ENCODE data around the gene SEC14L1. TPM values are rescaled to one million over a fixed set of nuclear protein-coding genes. Genes with fewer than 3 reads are reported as not detected.
"Not testable (repeated sequence)": the region's sequence is repeated elsewhere in the genome, so short reads cannot be mapped to it uniquely, and the experiment has no call there.

The SEC14L1 gene
- total RNA-seq, 1 donor from 2014 or later, result 83.5 TPM

DNA sequence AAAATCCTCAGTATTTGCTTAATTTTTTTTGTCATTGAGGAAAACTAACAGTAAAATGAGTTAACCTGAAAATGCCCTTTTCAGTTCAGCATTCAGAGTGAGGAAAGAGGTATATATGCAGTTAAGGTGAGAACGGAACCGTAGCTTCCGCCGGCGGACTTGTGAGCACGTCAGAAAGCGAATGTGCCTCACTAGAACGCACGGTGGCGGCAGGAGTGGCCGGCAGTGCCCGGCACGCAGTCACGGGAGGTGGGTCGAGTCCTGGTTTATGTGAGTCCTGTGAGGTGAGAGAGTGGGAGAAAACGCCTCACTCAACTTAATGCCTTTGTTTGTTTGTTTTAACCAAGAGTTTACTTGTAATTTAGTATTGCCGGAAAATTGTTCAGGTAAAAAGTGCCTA, 6.1 kb downstream of the SEC14L1 start:
- Histone ChIP-seq H3K27ac (ENCODE audit: low read depth, low read length) (peak overlapping the region; percentile 76), H3K9ac (ENCODE audit: low read depth in 1 of 3, low read length in 3 of 3) (peak overlapping the region in 1 of 3 donors; percentile 34), H3K9me3 (ENCODE audit: control insufficient read depth in 3 of 3, low read length in 3 of 3) (no peaks in the 10 kb centered on the region), H3K4me3 (ENCODE audit: low read length in 3 of 3) (peak overlapping the region in 1 of 3 donors; percentile 34), H3K27me3 (ENCODE audit: control insufficient read depth in 3 of 3, insufficient read depth in 3 of 3, low read length in 3 of 3) (no peaks in the 10 kb centered on the region), H3K4me1 (ENCODE audit: control insufficient read depth in 3 of 3, insufficient read depth in 3 of 3, low read length in 3 of 3) (peaks cover 56 to 77% (median 66%) of the 10 kb centered on the region in 3 donors), H3K36me3 (ENCODE audit: control insufficient read depth in 3 of 3, insufficient read depth in 3 of 3, low read length in 3 of 3) (peaks cover 13 to 44% (median 31%) of the 10 kb centered on the region in 3 donors)

DNA sequence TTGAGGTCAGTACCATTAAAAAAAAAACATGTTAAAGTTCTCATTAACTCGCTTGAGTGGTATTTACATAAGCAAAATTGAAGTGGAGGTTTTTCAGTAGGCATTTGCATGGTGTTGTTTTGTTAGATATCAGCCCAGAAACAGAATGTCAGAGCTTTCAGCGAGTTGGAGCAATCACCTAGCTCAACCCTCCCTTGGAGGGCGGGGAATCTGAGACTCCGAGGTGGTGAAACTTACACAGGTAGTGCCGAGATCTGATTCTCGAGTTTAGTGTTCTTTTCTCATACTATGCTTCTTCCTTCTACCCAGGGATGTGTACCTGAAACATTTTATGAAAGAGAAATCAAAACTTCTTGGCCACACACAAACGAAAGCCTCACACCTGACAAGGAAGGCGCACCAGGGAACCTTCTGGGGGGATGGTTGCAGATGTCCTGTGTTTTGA, 6.6 kb downstream of the SEC14L1 start:
- Histone ChIP-seq H3K4me3 (ENCODE audit: low read length in 3 of 3) (no peak overlapping the region), H3K27ac (ENCODE audit: low read depth, low read length) (peak overlapping the region; percentile 76), H3K4me1 (ENCODE audit: control insufficient read depth in 3 of 3, insufficient read depth in 3 of 3, low read length in 3 of 3) (peaks cover 56 to 75% (median 62%) of the 10 kb centered on the region in 3 donors), H3K9ac (ENCODE audit: low read depth in 1 of 3, low read length in 3 of 3) (peak overlapping the region in 1 of 3 donors; percentile 18), H3K27me3 (ENCODE audit: control insufficient read depth in 3 of 3, insufficient read depth in 3 of 3, low read length in 3 of 3) (no peaks in the 10 kb centered on the region), H3K36me3 (ENCODE audit: control insufficient read depth in 3 of 3, insufficient read depth in 3 of 3, low read length in 3 of 3) (peaks cover 13 to 44% (median 31%) of the 10 kb centered on the region in 3 donors), H3K9me3 (ENCODE audit: control insufficient read depth in 3 of 3, low read length in 3 of 3) (no peaks in the 10 kb centered on the region)

DNA sequence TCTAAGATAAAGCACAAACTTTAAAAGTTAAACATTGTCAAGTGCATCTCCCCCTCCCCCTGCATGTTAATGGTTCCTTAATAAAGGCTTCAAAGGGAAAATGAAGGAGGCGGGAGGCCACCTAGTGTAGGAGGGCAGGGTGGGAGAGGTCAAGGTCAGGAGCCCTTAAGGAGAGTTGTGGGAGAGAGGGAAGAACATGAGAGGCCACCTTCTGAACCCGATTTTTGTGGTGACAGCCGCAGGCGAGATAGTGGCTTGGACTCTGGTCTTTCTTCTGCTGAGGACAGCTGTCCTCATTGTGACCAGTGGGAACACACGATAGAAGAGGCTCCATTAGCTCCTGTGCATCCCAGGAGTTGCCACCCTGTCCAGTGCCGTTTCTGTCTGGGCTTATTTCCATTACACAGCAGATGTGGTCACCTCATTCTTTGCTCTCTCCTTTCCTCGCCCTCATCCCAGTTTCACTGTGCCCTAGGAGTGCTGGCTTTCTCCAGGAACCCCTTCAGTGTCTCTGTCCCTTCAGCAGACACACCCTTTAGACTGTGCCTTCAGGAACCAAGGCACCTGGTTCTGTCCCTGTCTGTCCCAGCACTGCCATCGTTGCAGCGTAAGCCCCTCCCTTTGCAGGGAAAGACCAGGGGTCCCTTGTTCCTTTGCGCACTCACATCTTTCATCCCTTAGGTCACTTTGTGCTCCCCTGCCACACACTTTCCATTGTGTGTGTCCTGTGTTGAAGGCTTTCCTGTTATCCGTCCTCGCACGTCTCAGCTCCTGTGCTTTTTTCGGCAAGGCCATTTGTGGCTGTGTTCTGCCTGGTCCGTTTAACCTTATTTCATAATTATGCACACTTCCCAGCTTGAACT, 7.5 kb downstream of the SEC14L1 start:
- no peaks in the 10 kb centered on the region for H3K27me3 ChIP-seq (ENCODE audit: control insufficient read depth in 3 of 3, insufficient read depth in 3 of 3, low read length in 3 of 3)
- H3K4me3 ChIP-seq (ENCODE audit: low read length in 3 of 3), result peak overlapping the region in 2 of 3 donors; percentile 39 to 42
- H3K27ac ChIP-seq (ENCODE audit: low read depth, low read length), result peak overlapping the region; percentile 66
- no peaks in the 10 kb centered on the region for H3K9me3 ChIP-seq (ENCODE audit: control insufficient read depth in 3 of 3, low read length in 3 of 3)
- peak overlapping the region in 2 of 3 donors; percentile 54 to 58 for H3K9ac ChIP-seq (ENCODE audit: low read depth in 1 of 3, low read length in 3 of 3)
- peaks cover 13 to 39% (median 28%) of the 10 kb centered on the region in 3 donors for H3K36me3 ChIP-seq (ENCODE audit: control insufficient read depth in 3 of 3, insufficient read depth in 3 of 3, low read length in 3 of 3)
- peaks cover 61 to 75% (median 63%) of the 10 kb centered on the region in 3 donors for H3K4me1 ChIP-seq (ENCODE audit: control insufficient read depth in 3 of 3, insufficient read depth in 3 of 3, low read length in 3 of 3)

DNA sequence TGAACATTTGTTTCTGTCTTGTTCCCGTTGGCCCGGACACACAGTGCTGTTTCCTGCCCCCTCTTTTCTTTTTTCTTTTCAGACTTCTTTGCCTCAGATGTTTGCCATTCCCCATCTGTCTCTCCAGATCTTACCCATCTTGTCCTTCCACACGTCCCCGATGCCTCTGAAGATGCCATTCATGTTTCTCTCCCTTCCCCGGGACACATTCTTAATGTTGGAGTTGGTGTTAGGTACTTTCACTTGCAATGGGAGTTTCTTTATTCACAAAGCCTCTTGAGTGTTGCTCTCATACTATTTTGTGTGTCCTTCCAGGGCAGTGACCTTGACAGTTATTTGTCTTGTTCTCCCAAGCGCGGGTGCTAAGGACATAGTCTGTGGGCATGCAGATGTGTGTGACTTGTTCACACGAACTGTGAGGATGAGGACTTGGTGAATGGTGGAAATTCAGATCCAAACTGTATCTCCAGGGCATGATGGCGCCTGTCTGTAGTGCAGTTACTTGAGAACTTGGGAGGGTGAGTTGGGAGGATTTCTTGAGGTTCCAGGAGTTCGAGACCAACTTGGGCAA, 8.3 kb downstream of the SEC14L1 start:
- Histone ChIP-seq H3K4me3 (ENCODE audit: low read length in 3 of 3) (peak overlapping the region in 2 of 3 donors; percentile 31 to 39), H3K9me3 (ENCODE audit: control insufficient read depth in 3 of 3, low read length in 3 of 3) (no peaks in the 10 kb centered on the region), H3K27me3 (ENCODE audit: control insufficient read depth in 3 of 3, insufficient read depth in 3 of 3, low read length in 3 of 3) (no peaks in the 10 kb centered on the region), H3K36me3 (ENCODE audit: control insufficient read depth in 3 of 3, insufficient read depth in 3 of 3, low read length in 3 of 3) (peaks cover 11 to 31% (median 21%) of the 10 kb centered on the region in 3 donors), H3K27ac (ENCODE audit: low read depth, low read length) (peak overlapping the region; percentile 66), H3K4me1 (ENCODE audit: control insufficient read depth in 3 of 3, insufficient read depth in 3 of 3, low read length in 3 of 3) (peaks cover 67 to 79% (median 68%) of the 10 kb centered on the region in 3 donors), H3K9ac (ENCODE audit: low read depth in 1 of 3, low read length in 3 of 3) (peak overlapping the region in 1 of 3 donors; percentile 58)

DNA sequence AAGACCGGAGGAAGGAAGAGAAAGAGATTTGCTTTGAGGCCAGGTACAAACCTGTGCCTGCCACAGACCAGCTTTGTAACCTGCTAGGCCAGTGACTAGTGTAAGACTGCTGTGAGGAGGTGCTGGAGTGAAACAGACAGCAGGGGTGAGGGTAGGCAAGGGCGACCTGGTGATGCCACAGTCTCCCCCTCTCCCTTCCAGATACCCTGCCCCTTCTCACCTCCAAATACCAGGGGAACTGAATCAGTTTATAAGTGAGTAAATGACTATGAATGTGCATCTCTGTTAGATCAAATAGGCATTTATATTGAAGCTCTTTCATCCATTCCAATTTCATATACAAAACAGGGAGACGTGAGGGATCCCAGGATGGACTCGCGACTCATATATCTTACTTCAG, 9.4 kb downstream of the SEC14L1 start:
- Histone ChIP-seq H3K27ac (ENCODE audit: low read depth, low read length) (peak overlapping the region; percentile 69), H3K4me3 (ENCODE audit: low read length in 3 of 3) (no peak overlapping the region), H3K9me3 (ENCODE audit: control insufficient read depth in 3 of 3, low read length in 3 of 3) (no peaks in the 10 kb centered on the region), H3K36me3 (ENCODE audit: control insufficient read depth in 3 of 3, insufficient read depth in 3 of 3, low read length in 3 of 3) (peaks cover 8 to 26% (median 18%) of the 10 kb centered on the region in 3 donors), H3K9ac (ENCODE audit: low read depth in 1 of 3, low read length in 3 of 3) (peak overlapping the region; percentile 27 to 53 (median 41)), H3K4me1 (ENCODE audit: control insufficient read depth in 3 of 3, insufficient read depth in 3 of 3, low read length in 3 of 3) (peaks cover 70 to 82% (median 78%) of the 10 kb centered on the region in 3 donors), H3K27me3 (ENCODE audit: control insufficient read depth in 3 of 3, insufficient read depth in 3 of 3, low read length in 3 of 3) (no peaks in the 10 kb centered on the region)

DNA sequence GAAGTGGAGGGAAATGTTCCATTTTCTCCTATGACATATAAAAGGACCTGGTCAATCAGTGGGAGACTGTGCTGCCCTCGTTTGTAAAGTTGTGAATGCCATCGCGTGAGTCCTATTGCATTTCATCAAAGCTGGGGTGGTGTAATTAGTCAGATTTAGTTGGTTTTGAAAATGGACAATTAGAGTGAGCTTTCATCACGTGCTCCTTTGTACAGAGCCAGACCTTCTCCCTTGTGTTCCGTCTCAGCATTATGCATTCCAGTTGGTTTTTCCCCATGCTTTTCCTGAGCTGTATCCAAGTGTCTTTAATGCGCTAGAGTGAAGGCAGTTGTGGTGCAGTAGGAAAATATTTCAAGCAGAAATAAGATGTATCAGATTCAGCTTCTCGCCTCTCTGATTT, 10.4 kb downstream of the SEC14L1 start:
- peak overlapping the region; percentile 69 for H3K27ac ChIP-seq (ENCODE audit: low read depth, low read length)
- no peaks in the 10 kb centered on the region for H3K27me3 ChIP-seq (ENCODE audit: control insufficient read depth in 3 of 3, insufficient read depth in 3 of 3, low read length in 3 of 3)
- peaks cover 8 to 24% (median 18%) of the 10 kb centered on the region in 3 donors for H3K36me3 ChIP-seq (ENCODE audit: control insufficient read depth in 3 of 3, insufficient read depth in 3 of 3, low read length in 3 of 3)
- no peak overlapping the region for H3K9ac ChIP-seq (ENCODE audit: low read depth in 1 of 3, low read length in 3 of 3)
- no peaks in the 10 kb centered on the region for H3K9me3 ChIP-seq (ENCODE audit: control insufficient read depth in 3 of 3, low read length in 3 of 3)
- peak overlapping the region in 2 of 3 donors; percentile 4 to 10 for H3K4me3 ChIP-seq (ENCODE audit: low read length in 3 of 3)
- H3K4me1 ChIP-seq (ENCODE audit: control insufficient read depth in 3 of 3, insufficient read depth in 3 of 3, low read length in 3 of 3), result peaks cover 70 to 82% (median 77%) of the 10 kb centered on the region in 3 donors

DNA sequence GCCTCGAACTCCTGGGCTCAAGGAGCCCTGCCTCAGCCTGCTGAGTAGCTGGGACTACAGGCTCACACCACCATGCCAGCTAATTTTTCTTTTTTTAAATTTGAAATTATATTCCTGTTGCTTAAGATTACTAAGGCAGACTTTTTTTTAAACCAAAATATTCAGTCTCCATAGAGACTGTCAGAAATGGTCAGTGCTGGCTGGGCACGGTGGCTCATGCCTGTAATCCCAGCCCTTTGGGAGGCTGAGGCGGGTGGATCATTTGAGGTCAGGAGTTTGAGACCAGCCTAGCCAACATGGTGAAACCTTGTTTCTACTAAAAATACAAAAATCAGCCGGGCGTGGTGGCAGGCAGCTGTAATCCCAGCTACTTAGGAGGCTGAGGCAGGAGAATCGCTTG, 11.3 kb downstream of the SEC14L1 start:
- peak overlapping the region in 1 of 3 donors; percentile 16 for H3K9ac ChIP-seq (ENCODE audit: low read depth in 1 of 3, low read length in 3 of 3)
- not testable (repeated sequence) for H3K4me3 ChIP-seq (ENCODE audit: low read length in 3 of 3); H3K9me3 ChIP-seq (ENCODE audit: control insufficient read depth in 3 of 3, low read length in 3 of 3); H3K27me3 ChIP-seq (ENCODE audit: control insufficient read depth in 3 of 3, insufficient read depth in 3 of 3, low read length in 3 of 3)
- peak overlapping the region; percentile 69 for H3K27ac ChIP-seq (ENCODE audit: low read depth, low read length)
- H3K4me1 ChIP-seq (ENCODE audit: control insufficient read depth in 3 of 3, insufficient read depth in 3 of 3, low read length in 3 of 3), result peaks cover 74 to 85% (median 79%) of the 10 kb centered on the region in 3 donors
- H3K36me3 ChIP-seq (ENCODE audit: control insufficient read depth in 3 of 3, insufficient read depth in 3 of 3, low read length in 3 of 3), result peaks cover 6 to 24% (median 14%) of the 10 kb centered on the region in 3 donors

DNA sequence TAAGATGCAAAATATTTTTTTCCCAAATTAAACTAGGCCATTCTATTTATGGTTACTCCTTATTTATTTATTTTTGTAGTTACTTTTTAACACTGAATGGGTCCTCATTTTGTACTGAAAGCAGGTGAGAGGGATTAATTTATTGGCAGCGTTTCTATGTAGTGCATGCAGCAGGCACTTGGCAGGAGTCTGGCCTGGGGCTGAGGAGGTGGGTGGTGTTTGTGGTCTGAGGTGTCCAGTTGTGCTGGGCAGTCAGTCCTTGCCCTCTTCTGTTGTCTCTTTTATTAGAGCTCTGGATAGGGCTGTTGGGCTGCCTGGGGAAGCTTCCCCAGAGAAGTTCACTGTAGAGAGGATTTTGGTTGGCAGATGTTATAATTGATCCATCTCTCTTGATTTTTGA, 12.7 kb downstream of the SEC14L1 start:
- H3K36me3 ChIP-seq (ENCODE audit: control insufficient read depth in 3 of 3, insufficient read depth in 3 of 3, low read length in 3 of 3), result peaks cover under 1 to 11% (median 1%) of the 10 kb centered on the region in 3 donors
- peak overlapping the region; percentile 35 to 58 (median 48) for H3K9ac ChIP-seq (ENCODE audit: low read depth in 1 of 3, low read length in 3 of 3)
- peak overlapping the region; percentile 69 for H3K27ac ChIP-seq (ENCODE audit: low read depth, low read length)
- H3K4me1 ChIP-seq (ENCODE audit: control insufficient read depth in 3 of 3, insufficient read depth in 3 of 3, low read length in 3 of 3), result peaks cover 77 to 86% (median 77%) of the 10 kb centered on the region in 3 donors
- H3K9me3 ChIP-seq (ENCODE audit: control insufficient read depth in 3 of 3, low read length in 3 of 3), result no peaks in the 10 kb centered on the region
- peak overlapping the region in 2 of 3 donors; percentile 17 to 54 for H3K4me3 ChIP-seq (ENCODE audit: low read length in 3 of 3)
- H3K27me3 ChIP-seq (ENCODE audit: control insufficient read depth in 3 of 3, insufficient read depth in 3 of 3, low read length in 3 of 3), result no peaks in the 10 kb centered on the region

DNA sequence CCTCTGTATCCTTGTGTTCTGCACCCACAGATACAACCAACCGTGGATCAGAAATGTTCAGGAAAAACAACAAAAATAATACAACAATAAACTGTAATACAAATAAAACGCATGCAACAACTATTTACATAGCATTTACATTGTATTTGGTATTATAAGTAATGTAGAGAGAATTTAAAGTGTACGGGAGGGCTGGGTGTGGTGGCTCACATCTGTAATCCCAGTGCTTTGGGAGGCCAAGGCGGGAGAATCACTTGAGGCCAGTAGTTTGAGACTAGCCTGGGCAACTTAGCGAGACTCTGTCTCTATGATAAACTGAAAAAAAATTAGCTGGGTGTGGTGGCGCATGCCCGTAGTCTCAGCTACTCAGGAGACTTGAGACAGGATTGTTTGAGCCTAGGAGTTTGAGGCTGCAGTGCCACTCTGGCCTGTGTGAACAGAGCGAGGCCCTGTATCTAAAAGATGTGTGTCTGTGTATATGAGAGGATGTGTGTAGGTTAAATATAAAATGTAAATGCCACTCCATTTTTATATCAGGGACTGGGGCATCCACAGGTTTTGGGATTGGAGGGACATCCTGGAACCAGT, 13.3 kb downstream of the SEC14L1 start:
- Histone ChIP-seq H3K27ac (ENCODE audit: low read depth, low read length) (peak overlapping the region; percentile 69), H3K9me3 (ENCODE audit: control insufficient read depth in 3 of 3, low read length in 3 of 3) (no peaks in the 10 kb centered on the region), H3K27me3 (ENCODE audit: control insufficient read depth in 3 of 3, insufficient read depth in 3 of 3, low read length in 3 of 3) (no peaks in the 10 kb centered on the region), H3K4me3 (ENCODE audit: low read length in 3 of 3) (peak overlapping the region in 2 of 3 donors; percentile 17 to 54), H3K4me1 (ENCODE audit: control insufficient read depth in 3 of 3, insufficient read depth in 3 of 3, low read length in 3 of 3) (peaks cover 70 to 80% (median 71%) of the 10 kb centered on the region in 3 donors), H3K9ac (ENCODE audit: low read depth in 1 of 3, low read length in 3 of 3) (peak overlapping the region in 2 of 3 donors; percentile 17 to 58), H3K36me3 (ENCODE audit: control insufficient read depth in 3 of 3, insufficient read depth in 3 of 3, low read length in 3 of 3) (peaks cover 0 to 5% (median 0%) of the 10 kb centered on the region in 3 donors)
